GM23248 (cell line): ENCODE results near the gene UCP1. TPM values are rescaled to one million over a fixed set of nuclear protein-coding genes. Genes with fewer than 3 reads are reported as not detected.

Experiments used
- DNase-seq: peaks from one replicate; pipeline ENCODE4 v3.0.0-alpha.2; 2015
- H2AFZ ChIP-seq: fragments of 200-600 bp; sonication (generic); 2 replicates; pipeline ENCODE4 v1.6.1; 2016; ENCODE audit warnings: antibody characterized with exemption
- H3F3A ChIP-seq: fragments of 200-600 bp; sonication (generic); 2 replicates; pipeline ENCODE4 v1.6.1; 2016; ENCODE audit warnings: mild to moderate bottlenecking, antibody characterized with exemption, mixed run types; ENCODE audit not compliant: insufficient read depth
- H3K27ac ChIP-seq: fragments of 200-600 bp; sonication (generic); 2 replicates; pipeline ENCODE4 v1.5.1; 2016; ENCODE audit warnings: mild to moderate bottlenecking
- H3K27me3 ChIP-seq: fragments of 200-600 bp; sonication (generic); replicated peaks from 2 replicates; pipeline ENCODE4 v1.6.1; 2016; ENCODE audit warnings: mild to moderate bottlenecking; ENCODE audit not compliant: insufficient read depth
- H3K36me3 ChIP-seq: fragments of 200-600 bp; sonication (generic); 2 replicates; pipeline ENCODE4 v1.6.1; 2016; ENCODE audit warnings: low read depth, mild to moderate bottlenecking
- H3K4me1 ChIP-seq: fragments of 200-600 bp; sonication (generic); 2 replicates; pipeline ENCODE4 v1.6.1; 2016; ENCODE audit warnings: mild to moderate bottlenecking; ENCODE audit not compliant: insufficient read depth
- H3K4me2 ChIP-seq: fragments of 200-600 bp; sonication (generic); one replicate; pipeline ENCODE4 v1.6.1; 2016; ENCODE audit warnings: mild to moderate bottlenecking; ENCODE audit not compliant: unreplicated experiment
- H3K4me3 ChIP-seq: fragments of 200-600 bp; sonication (generic); 2 replicates; pipeline ENCODE4 v1.5.1; 2016; ENCODE audit warnings: mild to moderate bottlenecking
- H3K79me2 ChIP-seq: fragments of 200-600 bp; sonication (generic); 2 replicates; pipeline ENCODE4 v1.6.1; 2016; ENCODE audit warnings: mild to moderate bottlenecking; ENCODE audit not compliant: insufficient read depth
- H3K9ac ChIP-seq: fragments of 200-600 bp; sonication (generic); 2 replicates; pipeline ENCODE4 v1.6.1; 2016; ENCODE audit warnings: mild to moderate bottlenecking
- H3K9me2 ChIP-seq: fragments of 200-600 bp; sonication (generic); 2 replicates; pipeline ENCODE4 v1.6.1; 2016; ENCODE audit warnings: mixed run types, mild to moderate bottlenecking, moderate library complexity; ENCODE audit not compliant: insufficient read depth
- H3K9me3 ChIP-seq: fragments of 200-600 bp; sonication (generic); one replicate; pipeline ENCODE4 v1.6.1; 2017; ENCODE audit warnings: low read depth
- H4K20me1 ChIP-seq: fragments of 200-600 bp; sonication (generic); 2 replicates; pipeline ENCODE4 v1.6.0; 2016; ENCODE audit not compliant: insufficient read depth
- EZH2 ChIP-seq: fragments of 200-600 bp; sonication (generic); IDR thresholded peaks from 2 replicates; pipeline ENCODE4 v1.6.1; 2018; ENCODE audit warnings: antibody characterized with exemption, mild to moderate bottlenecking; ENCODE audit not compliant: insufficient read depth, poor library complexity, severe bottlenecking
- EZH2phosphoT487 ChIP-seq: fragments of 200-600 bp; sonication (generic); IDR thresholded peaks from 2 replicates; pipeline ENCODE4 v1.6.1; 2018; ENCODE audit warnings: antibody characterized with exemption, moderate library complexity, mild to moderate bottlenecking, low read depth; ENCODE audit not compliant: insufficient read depth
- WGBS, 2 experiments: methylation state at CpG; one replicate each; pipeline ENCODE4 v1.1.6; 2015 to 2017; ENCODE audit warnings: low lambda C conversion rate in 2 of 2, low coverage in 1 of 2; ENCODE audit errors: missing lambda C conversion rate in 2 of 2; 5-methylcytosine and 5-hydroxymethylcytosine counted together
- in situ Hi-C: fragments of 300-500 bp; cut with MboI; formaldehyde crosslinking; loops from 2 replicates; pipeline ENCODE4 v1.15.0; 2020
- polyA plus RNA-seq: library from polyadenylated mRNA; unstranded; fragments of >200 nt; fragmentation: Nextera tagmentation; extraction: Ambion mirVana; gene quantifications from 2 replicates; pipeline ENCODE4 v1.2.1, GENCODE V29; 2016
- total RNA-seq: library from RNA; depleted of rRNA; stranded (reverse); fragments of >200 nt; shearing (Covaris generic); gene quantifications from 2 replicates; pipeline ENCODE4 v1.2.3, GENCODE V29; 2014

The UCP1 gene
- total and polyA plus RNA-seq, 2 experiments from 2014 or later = not detected

- in situ Hi-C loops = no loop called here
- no peak for DNase-seq
- Histone ChIP-seq H3K79me2 (no peaks in the 10 kb centered on the region), H3K4me2 (no peak overlapping the region), H3F3A (no peaks in the 10 kb centered on the region), H4K20me1 (no peaks in the 10 kb centered on the region), H3K4me3 (no peak overlapping the region), H3K9me3 (no peaks in the 10 kb centered on the region), H2AFZ (no peak overlapping the region), H3K27ac (no peak overlapping the region), H3K9ac (no peak overlapping the region), H3K4me1 (no peaks in the 10 kb centered on the region), H3K36me3 (no peaks in the 10 kb centered on the region), H3K9me2 (no peaks in the 10 kb centered on the region), H3K27me3 (peaks cover 18% of the 10 kb centered on the region; the same call in 1 of the 2 replicates)
- TF ChIP-seq EZH2phosphoT487 = no peak
- no peak for TF ChIP-seq EZH2
- 94% methylated on average over 6 of the region's 6 CpGs for WGBS, 2 experiments
These were observed 9.1 kb downstream of the UCP1 start for GRCh38 chr4:140559696-140560095.

GRCh38 chr4:140557831-140558435 is 10.8 kb downstream of the UCP1 start:
- Histone ChIP-seq H3K79me2 (no peaks in the 10 kb centered on the region), H3K4me1 (no peaks in the 10 kb centered on the region), H3K9ac (no peak overlapping the region), H3K36me3 (no peaks in the 10 kb centered on the region; the same call in 1 of the 2 replicates), H3K4me2 (no peak overlapping the region), H3K9me3 (no peaks in the 10 kb centered on the region), H2AFZ (no peak overlapping the region), H3K27ac (no peak overlapping the region), H3K9me2 (no peaks in the 10 kb centered on the region), H4K20me1 (no peaks in the 10 kb centered on the region), H3K4me3 (no peak overlapping the region), H3F3A (no peaks in the 10 kb centered on the region), H3K27me3 (0 out of 2 replicates have a peak, but pooled peaks cover 10% of the 10 kb centered on the region)
- TF ChIP-seq EZH2phosphoT487 = no peak
- TF ChIP-seq EZH2 = no peak
- no peak for DNase-seq
- 67 to 77% methylated on average over 4 of the region's 4 CpGs for WGBS, 2 experiments
- in situ Hi-C loops = no loop called here

- Histone ChIP-seq H2AFZ (no peak overlapping the region), H3K9ac (no peak overlapping the region), H3K27ac (no peak overlapping the region), H3K4me1 (no peaks in the 10 kb centered on the region), H3K9me2 (no peaks in the 10 kb centered on the region), H3F3A (no peaks in the 10 kb centered on the region), H3K79me2 (no peaks in the 10 kb centered on the region), H3K4me2 (no peak overlapping the region), H4K20me1 (no peaks in the 10 kb centered on the region), H3K4me3 (no peak overlapping the region), H3K27me3 (0 out of 2 replicates have a peak, but pooled peaks cover 4% of the 10 kb centered on the region), H3K36me3 (no peaks in the 10 kb centered on the region; the same call in 1 of the 2 replicates), H3K9me3 (no peaks in the 10 kb centered on the region)
- TF ChIP-seq EZH2phosphoT487 (no peak), EZH2 (no peak)
- in situ Hi-C loops = no loop called here
- DNase-seq = no peak
- 73 to 74% methylated on average over 6 of the region's 6 CpGs for WGBS, 2 experiments
These were observed 12.2 kb downstream of the UCP1 start for GRCh38 chr4:140556372-140557085.

GRCh38 chr4:140533951-140534480 is 34.7 kb downstream of the UCP1 start:
- Histone ChIP-seq H3K4me2 (peak overlapping the region; percentile 29), H4K20me1 (no peaks in the 10 kb centered on the region), H3K4me1 (peaks cover 11% of the 10 kb centered on the region), H3K27ac (peak overlapping the region; percentile 52), H3K9me2 (no peaks in the 10 kb centered on the region), H3F3A (no peaks in the 10 kb centered on the region), H3K36me3 (no peaks in the 10 kb centered on the region), H3K27me3 (no peaks in the 10 kb centered on the region), H3K79me2 (no peaks in the 10 kb centered on the region), H3K9ac (no peak overlapping the region), H3K9me3 (no peaks in the 10 kb centered on the region), H2AFZ (peak overlapping the region; percentile 24; the same call in 1 of the 2 replicates), H3K4me3 (no peak overlapping the region)
- in situ Hi-C loops = no loop called here
- no peak for TF ChIP-seq EZH2
- TF ChIP-seq EZH2phosphoT487 = no peak
- WGBS, 2 experiments = 56 to 64% methylated on average over 4 of the region's 4 CpGs
- peak; percentile 62 for DNase-seq
